CD14-positive monocyte (primary cell): ENCODE data around the gene CNOT4. TPM values are rescaled to one million over a fixed set of nuclear protein-coding genes. Genes with fewer than 3 reads are reported as not detected.

Experiments used
- DNase-seq, 3 donors: peaks; one replicate each; pipeline ENCODE4 v3.0.0-alpha.2; 2011 to 2022
- H2AFZ ChIP-seq: 2 replicates; pipeline ENCODE4 v1.6.0; 2012; ENCODE audit warnings: mild to moderate bottlenecking, low read depth, low read length, inconsistent platforms; ENCODE audit not compliant: insufficient read depth, poor library complexity, severe bottlenecking
- H3K27ac ChIP-seq, 2 donors: 1 replicate in 1 of 2; 2 replicates in 1 of 2; pipeline ENCODE4 v1.5.1; 2012 to 2013; ENCODE audit warnings: low read length in 2 of 2, control low read depth in 1 of 2, inconsistent platforms in 1 of 2, low read depth in 1 of 2, mild to moderate bottlenecking in 1 of 2
- H3K27me3 ChIP-seq, 2 donors: one replicate each; pipeline versions ENCODE4 v1.6.0 to v1.6.1; 2011 to 2013; ENCODE audit warnings: low read length in 2 of 2; ENCODE audit not compliant: control insufficient read depth in 2 of 2, insufficient read depth in 2 of 2
- H3K36me3 ChIP-seq, 2 donors: replicated peaks in 1 of 2; 1 replicate in 1 of 2; 2 replicates in 1 of 2; pipeline versions ENCODE4 v1.5.1 to v1.6.1; 2012 to 2013; ENCODE audit warnings: low read length in 2 of 2, control low read depth in 1 of 2, inconsistent platforms in 1 of 2, mild to moderate bottlenecking in 1 of 2; ENCODE audit not compliant: insufficient read depth in 2 of 2, control insufficient read depth in 1 of 2
- H3K4me1 ChIP-seq, 2 donors: 1 replicate in 1 of 2; 2 replicates in 1 of 2; pipeline versions ENCODE4 v1.5.1 to v1.6.1; 2012 to 2013; ENCODE audit warnings: low read length in 2 of 2, control low read depth in 1 of 2, inconsistent platforms in 1 of 2, mild to moderate bottlenecking in 1 of 2, moderate library complexity in 1 of 2; ENCODE audit not compliant: insufficient read depth in 2 of 2, control insufficient read depth in 1 of 2
- H3K4me2 ChIP-seq: replicated peaks from 2 replicates; pipeline ENCODE3; 2012; ENCODE audit warnings: low read length, moderate library complexity, mild to moderate bottlenecking; ENCODE audit not compliant: poor library complexity, severe bottlenecking; ENCODE audit errors: extremely low read depth
- H3K4me3 ChIP-seq, 3 experiments: fragments of 200-600 bp in 1 of 3; sonication (generic) in 1 of 3; replicated peaks in 1 of 3; 1 replicate in 2 of 3; 2 replicates in 1 of 3; pipeline ENCODE4 v1.5.1; 2011 to 2013; ENCODE audit warnings: low read length in 3 of 3, mild to moderate bottlenecking in 3 of 3, control low read depth in 2 of 3, low read depth in 2 of 3, inconsistent platforms in 1 of 3, moderate library complexity in 1 of 3
- H3K79me2 ChIP-seq: 2 replicates; pipeline ENCODE4 v1.6.0; 2012; ENCODE audit warnings: mild to moderate bottlenecking, control low read depth, inconsistent platforms, low read length, moderate library complexity; ENCODE audit not compliant: insufficient read depth
- H3K9ac ChIP-seq: 2 replicates; pipeline ENCODE4 v1.6.0; 2017; ENCODE audit warnings: low read length, mild to moderate bottlenecking; ENCODE audit not compliant: insufficient read depth, poor library complexity, severe bottlenecking
- H3K9me3 ChIP-seq, 2 donors: replicated peaks in 1 of 2; 1 replicate in 1 of 2; 2 replicates in 1 of 2; pipeline versions ENCODE4 v1.5.1 to v1.6.1; 2012 to 2013; ENCODE audit warnings: low read length in 2 of 2, control low read depth in 1 of 2; ENCODE audit not compliant: control insufficient read depth in 1 of 2, insufficient read depth in 1 of 2
- H4K20me1 ChIP-seq: 2 replicates; pipeline ENCODE4 v1.6.0; 2012; ENCODE audit warnings: mild to moderate bottlenecking, low read length, control low read depth, moderate library complexity; ENCODE audit not compliant: insufficient read depth
- H3K27ac Mint-ChIP-seq, 7 donors: one replicate each; pipeline ENCODE4 v1.8.0; 2020; ENCODE audit warnings: mild to moderate bottlenecking in 7 of 7, mixed read lengths in 7 of 7, moderate library complexity in 6 of 7, inconsistent platforms in 2 of 7
- H3K27me3 Mint-ChIP-seq, 3 donors: one replicate each; pipeline ENCODE4 v1.8.0; 2021 to 2022; ENCODE audit warnings: low read depth in 3 of 3, mild to moderate bottlenecking in 3 of 3, mixed read lengths in 3 of 3, moderate library complexity in 3 of 3, inconsistent platforms in 1 of 3
- H3K36me3 Mint-ChIP-seq, 2 donors: one replicate each; pipeline ENCODE4 v1.8.0; 2020; ENCODE audit warnings: mixed read lengths in 2 of 2, inconsistent platforms in 1 of 2, mild to moderate bottlenecking in 1 of 2
- H3K4me1 Mint-ChIP-seq: one replicate; pipeline ENCODE4 v1.8.0; 2020; ENCODE audit warnings: mild to moderate bottlenecking, mixed read lengths
- H3K4me3 Mint-ChIP-seq, 2 donors: one replicate each; pipeline ENCODE4 v1.8.0; 2020; ENCODE audit warnings: mild to moderate bottlenecking in 2 of 2, mixed read lengths in 2 of 2, moderate library complexity in 1 of 2
- H3K9me3 Mint-ChIP-seq, 7 donors: one replicate each; pipeline ENCODE4 v1.8.0; 2020 to 2022; ENCODE audit warnings: mixed read lengths in 7 of 7, mild to moderate bottlenecking in 6 of 7, moderate library complexity in 6 of 7, inconsistent platforms in 2 of 7
- CTCF ChIP-seq: fragments of 200-600 bp; IDR thresholded peaks from one replicate; pipeline ENCODE4 v1.8.0; 2022; ENCODE audit warnings: antibody characterized with exemption, mild to moderate bottlenecking
- WGBS: methylation state at CpG from one replicate; pipeline ENCODE4 v1.1.5; 2013; ENCODE audit warnings: missing lambda C conversion rate; ENCODE audit not compliant: insufficient coverage; 5-methylcytosine and 5-hydroxymethylcytosine counted together
- intact Hi-C, 2 donors: fragments of 100-400 bp; cut with micrococcal nuclease; formaldehyde crosslinking; loops; one replicate each; pipeline versions ENCODE4 v1.15.0 to v1.15.1; 2023
- polyA plus RNA-seq, 3 donors: library from polyadenylated mRNA; depleted of rRNA in 1 of 3; unstranded in 2 of 3; stranded (reverse) in 1 of 3; fragments of 300-500 nt in 2 of 3; fragments of >200 nt in 1 of 3; fragmentation: Illumina TruSeq in 2 of 3; gene quantifications; 1 replicate in 2 of 3; 2 replicates in 1 of 3; pipeline ENCODE4 v1.2.3, GENCODE V29; 2012 to 2021

The CNOT4 gene
- polyA plus RNA-seq, 3 donors = 4.3 to 7.9 (median 6.3) TPM

DNA sequence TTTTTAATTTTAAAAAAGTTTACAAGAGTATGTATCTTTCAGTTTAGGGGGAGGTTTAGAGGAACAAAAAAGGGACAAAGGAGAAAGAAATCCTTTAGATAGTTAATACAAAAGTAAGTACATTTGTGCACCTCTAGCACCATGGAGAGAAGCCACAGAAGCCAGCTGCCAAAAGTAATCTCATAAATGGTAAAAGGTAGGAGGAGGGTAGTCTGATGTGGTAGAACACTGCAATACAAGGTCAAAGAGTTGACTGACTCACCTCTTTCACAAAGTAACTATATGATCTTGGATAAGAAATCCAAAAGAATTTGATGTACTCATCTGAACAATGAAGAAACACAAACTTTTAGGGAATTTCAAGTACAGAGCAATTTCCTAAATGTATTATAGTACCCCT lies 68.1 kb downstream of the CNOT4 start:
- peaks cover 68% of the 10 kb centered on the region for H3K79me2 ChIP-seq
- no peak overlapping the region for H3K27ac Mint-ChIP-seq
- no peak overlapping the region for H2AFZ ChIP-seq
- no peak overlapping the region for H3K9ac ChIP-seq
- H3K4me2 ChIP-seq = no peak overlapping the region
- intact Hi-C loops = no loop called here
- H3K4me1 Mint-ChIP-seq = peaks cover 6% of the 10 kb centered on the region
- H3K4me3 ChIP-seq = no peak overlapping the region
- no peak overlapping the region for H3K27ac ChIP-seq
- H3K4me3 Mint-ChIP-seq = no peak overlapping the region
- H3K27me3 ChIP-seq = no peaks in the 10 kb centered on the region
- no peak for DNase-seq
- H3K36me3 ChIP-seq = peaks cover 11 to 23% of the 10 kb centered on the region in 2 donors
- TF ChIP-seq CTCF = no peak
- H3K27me3 Mint-ChIP-seq = peaks cover 0 to 2% (median 0%) of the 10 kb centered on the region in 3 donors
- peaks cover 10 to 24% of the 10 kb centered on the region in 2 donors for H3K36me3 Mint-ChIP-seq
- H3K4me1 ChIP-seq = no peaks in the 10 kb centered on the region
- H3K9me3 Mint-ChIP-seq = no peaks in the 10 kb centered on the region
- H4K20me1 ChIP-seq = peaks cover 85% of the 10 kb centered on the region
- no peaks in the 10 kb centered on the region for H3K9me3 ChIP-seq

GRCh38 chr7:135434047-135434446 lies 75.9 kb downstream of the CNOT4 start:
- H3K27ac Mint-ChIP-seq = no peak overlapping the region
- H3K79me2 ChIP-seq = peaks cover 40% of the 10 kb centered on the region

More at GRCh38 chr7:135434047-135434446, 75.9 kb downstream of the CNOT4 start:
- Mint-ChIP-seq H3K4me1 (peaks cover 18% of the 10 kb centered on the region), H3K36me3 (peaks cover 30 to 60% of the 10 kb centered on the region in 2 donors), H3K27me3 (no peaks in the 10 kb centered on the region), H3K4me3 (no peak overlapping the region), H3K9me3 (peaks cover 0 to 5% (median 0%) of the 10 kb centered on the region in 7 donors)
- no peak overlapping the region for H3K4me2 ChIP-seq
- no peak for DNase-seq
- no peaks in the 10 kb centered on the region for H3K27me3 ChIP-seq
- H4K20me1 ChIP-seq = peaks cover 46% of the 10 kb centered on the region
- H3K9me3 ChIP-seq = no peaks in the 10 kb centered on the region
- no peak overlapping the region for H3K9ac ChIP-seq
- peaks cover 23 to 66% of the 10 kb centered on the region in 2 donors for H3K36me3 ChIP-seq
- H3K4me1 ChIP-seq = peaks cover 8 to 14% of the 10 kb centered on the region in 2 donors
- no peak overlapping the region for H2AFZ ChIP-seq
- no peak overlapping the region for H3K27ac ChIP-seq
- H3K4me3 ChIP-seq = no peak overlapping the region
- 92% methylated on average over 2 of the region's 4 CpGs for WGBS
- intact Hi-C loops = no loop called here
- no peak for TF ChIP-seq CTCF
